ENCODE results near the gene FAM107B. TPM values are rescaled to one million over a fixed set of nuclear protein-coding genes. Genes with fewer than 3 reads are reported as not detected.
"Not testable (repeated sequence)": the region's sequence is repeated elsewhere in the genome, so short reads cannot be mapped to it uniquely, and the experiment has no call there.

FAM107B gene
- total and polyA plus RNA-seq, 4 experiments from 2014 or later = 191 to 346 (median 238) TPM

DNA sequence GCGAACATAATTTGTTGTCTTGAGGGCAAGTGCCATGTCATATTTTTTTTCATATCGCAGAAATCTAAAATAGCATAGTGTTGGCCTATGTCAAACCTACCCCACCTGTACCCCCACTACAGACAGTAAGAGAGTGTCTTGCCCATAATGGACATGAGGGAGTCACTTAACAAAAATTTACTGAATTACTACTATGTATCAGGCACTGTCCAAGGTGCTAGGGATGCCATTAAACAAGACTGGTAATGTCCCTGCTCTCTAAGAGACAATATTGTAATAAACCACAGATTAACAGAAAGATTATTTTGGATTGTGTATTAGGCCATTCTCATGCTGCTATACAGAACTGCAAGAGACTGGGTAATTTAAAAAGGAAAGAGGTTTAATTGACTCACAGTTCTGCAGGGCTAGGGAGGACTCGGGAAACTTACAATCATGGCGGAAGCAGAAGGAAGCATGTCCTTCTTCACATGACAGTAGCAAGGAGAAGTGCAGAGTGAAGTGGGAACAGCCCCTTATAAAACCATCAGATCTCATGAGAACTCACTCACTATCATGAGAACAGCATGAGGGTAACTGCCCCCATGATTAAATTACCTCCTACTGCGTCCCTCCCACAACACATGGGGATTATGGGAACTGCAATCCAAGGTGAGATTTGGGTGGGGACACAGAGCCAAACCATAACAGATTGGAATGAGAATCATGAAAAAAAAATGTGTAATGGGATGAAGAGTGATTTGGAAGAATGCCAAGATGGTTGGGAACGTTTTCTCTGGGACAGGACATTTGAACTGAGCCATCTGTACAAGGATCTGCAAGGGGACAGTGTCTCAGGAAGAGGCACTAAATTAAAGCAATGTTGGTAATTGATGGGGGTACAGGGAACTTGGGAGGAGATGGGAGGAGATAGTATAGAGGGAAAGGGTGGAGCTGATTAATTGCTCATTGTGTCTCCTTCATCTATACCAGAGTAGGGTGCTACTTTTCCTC is 108.5 kb downstream of the FAM107B start:
- Histone ChIP-seq H3K9me3 (ENCODE audit: control insufficient read depth in 1 of 2, low read length in 2 of 2) (peaks cover 0 to 4% of the 10 kb centered on the region in 2 donors), H3K27ac (ENCODE audit: low read depth, low read length) (no peak overlapping the region), H3K4me3 (ENCODE audit: low read length in 2 of 2) (no peak overlapping the region), H3K36me3 (ENCODE audit: insufficient read depth, low read length) (no peaks in the 10 kb centered on the region), H3K4me1 (ENCODE audit: insufficient read depth, low read length) (peaks cover 2% of the 10 kb centered on the region), H3K27me3 (ENCODE audit: insufficient read depth, low read length) (no peaks in the 10 kb centered on the region)
- CTCF ChIA-PET (ENCODE audit: partially characterized antibody) = no interaction called here
- peaks cover 3 to 13% (median 9%) of the 10 kb centered on the region in 8 donors for H3K9me3 Mint-ChIP-seq
- peak overlapping the region in 2 of 7 donors; percentile 6 to 79 for H3K27ac Mint-ChIP-seq
- no peak for DNase-seq
- no peaks in the 10 kb centered on the region for H3K27me3 Mint-ChIP-seq
- POLR2A ChIA-PET (ENCODE audit: partially characterized antibody) = interaction anchor here (1.2 kb wide), 1 partner anchor 14 kb away, joined by 3 read pairs; no protein-coding TSS in a partner anchor
- H3K4me1 Mint-ChIP-seq = peaks cover 3 to 30% (median 11%) of the 10 kb centered on the region in 4 donors
- H3K4me3 Mint-ChIP-seq = no peak overlapping the region
- intact Hi-C loops (cut with micrococcal nuclease) = no loop called here
- no peaks in the 10 kb centered on the region for H3K36me3 Mint-ChIP-seq

DNA sequence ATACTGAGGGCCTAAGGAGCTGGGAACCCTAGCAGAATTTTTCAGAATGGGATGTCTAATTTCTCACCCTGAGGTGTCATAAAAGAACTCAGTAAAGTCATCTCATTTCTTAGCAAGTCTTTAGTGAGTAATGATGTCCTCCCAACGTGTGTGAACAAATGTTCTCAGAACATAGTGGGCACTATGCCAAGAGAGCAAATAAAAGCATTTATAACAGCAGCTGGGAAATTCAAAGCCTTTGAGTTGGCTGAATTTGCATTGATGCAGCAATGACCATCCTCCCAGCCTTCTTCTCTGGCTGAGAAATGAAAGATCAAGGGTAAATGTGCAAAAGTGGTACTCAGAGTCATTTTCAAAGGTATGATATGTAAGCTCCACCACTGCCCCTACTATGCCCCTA is 109.4 kb downstream of the FAM107B start:
- Mint-ChIP-seq H3K4me1 (peaks cover 10 to 35% (median 20%) of the 10 kb centered on the region in 4 donors), H3K27me3 (no peaks in the 10 kb centered on the region), H3K36me3 (no peaks in the 10 kb centered on the region), H3K4me3 (no peak overlapping the region), H3K9me3 (peaks cover 3 to 13% (median 9%) of the 10 kb centered on the region in 8 donors), H3K27ac (no peak overlapping the region)
- CTCF ChIA-PET (ENCODE audit: partially characterized antibody) = no interaction called here
- intact Hi-C loops (cut with micrococcal nuclease) = no loop called here
- no peaks in the 10 kb centered on the region for H3K36me3 ChIP-seq (ENCODE audit: insufficient read depth, low read length)
- H3K27me3 ChIP-seq (ENCODE audit: insufficient read depth, low read length) = no peaks in the 10 kb centered on the region
- peaks cover 10% of the 10 kb centered on the region for H3K4me1 ChIP-seq (ENCODE audit: insufficient read depth, low read length)
- POLR2A ChIA-PET (ENCODE audit: partially characterized antibody) = no interaction called here
- peaks cover 0 to 4% of the 10 kb centered on the region in 2 donors for H3K9me3 ChIP-seq (ENCODE audit: control insufficient read depth in 1 of 2, low read length in 2 of 2)
- DNase-seq = no peak
- no peak overlapping the region for H3K4me3 ChIP-seq (ENCODE audit: low read length in 2 of 2)
- H3K27ac ChIP-seq (ENCODE audit: low read depth, low read length) = no peak overlapping the region

DNA sequence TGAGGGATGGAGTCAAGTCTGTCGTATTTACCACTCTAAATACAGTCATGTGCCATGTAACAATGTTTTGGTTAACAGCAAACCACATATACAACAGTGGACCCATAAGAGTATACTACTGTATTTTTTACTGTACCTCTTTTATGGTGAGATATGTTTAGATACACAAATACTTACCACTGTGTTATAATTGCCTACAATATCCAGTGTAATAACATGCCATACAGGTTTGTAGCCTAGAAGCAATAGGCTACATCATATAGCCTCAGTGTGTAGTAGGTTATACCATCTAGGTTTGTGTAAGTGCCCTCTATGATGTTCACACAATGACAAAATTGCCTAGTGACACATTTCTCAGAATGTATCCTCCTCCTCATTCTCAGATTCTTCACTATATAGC is 110.4 kb downstream of the FAM107B start:
- H3K4me1 Mint-ChIP-seq = peaks cover 19 to 40% (median 27%) of the 10 kb centered on the region in 4 donors
- Histone ChIP-seq H3K4me3 (ENCODE audit: low read length in 2 of 2) (no peak overlapping the region), H3K4me1 (ENCODE audit: insufficient read depth, low read length) (peaks cover 20% of the 10 kb centered on the region), H3K27ac (ENCODE audit: low read depth, low read length) (no peak overlapping the region), H3K36me3 (ENCODE audit: insufficient read depth, low read length) (no peaks in the 10 kb centered on the region), H3K27me3 (ENCODE audit: insufficient read depth, low read length) (no peaks in the 10 kb centered on the region), H3K9me3 (ENCODE audit: control insufficient read depth in 1 of 2, low read length in 2 of 2) (peaks cover 0 to 4% of the 10 kb centered on the region in 2 donors)
- no peaks in the 10 kb centered on the region for H3K36me3 Mint-ChIP-seq
- H3K4me3 Mint-ChIP-seq = no peak overlapping the region
- peaks cover 3 to 13% (median 9%) of the 10 kb centered on the region in 8 donors for H3K9me3 Mint-ChIP-seq
- POLR2A ChIA-PET (ENCODE audit: partially characterized antibody) = no interaction called here
- H3K27ac Mint-ChIP-seq = no peak overlapping the region
- CTCF ChIA-PET (ENCODE audit: partially characterized antibody) = interaction anchor here (0.7 to 1.2 kb wide), 2 partner anchors 14 to 20 kb away, joined by 3 read pairs; no protein-coding TSS in a partner anchor
- intact Hi-C loops (cut with micrococcal nuclease) = no loop called here
- no peaks in the 10 kb centered on the region for H3K27me3 Mint-ChIP-seq
- DNase-seq = no peak

DNA sequence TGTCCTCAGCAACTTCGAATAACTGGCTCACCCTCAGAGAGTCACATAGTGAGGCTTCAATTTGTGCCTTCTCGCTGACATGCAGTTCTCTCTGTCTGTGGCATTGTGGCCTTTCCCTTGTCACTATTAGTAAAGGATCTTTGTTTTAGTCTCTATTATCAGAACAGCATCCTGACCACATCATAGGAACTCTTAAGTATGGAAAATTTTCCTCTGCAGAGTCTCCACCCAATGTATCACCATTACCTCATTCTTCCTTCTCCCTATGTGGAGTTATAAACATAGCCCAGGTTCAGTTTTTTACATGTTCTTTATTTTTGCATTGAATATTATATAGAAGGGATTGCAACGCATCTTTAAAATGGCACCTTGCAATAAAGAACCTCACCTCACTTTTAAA is 112.9 kb downstream of the FAM107B start:
- peaks cover 0 to 4% of the 10 kb centered on the region in 2 donors for H3K9me3 ChIP-seq (ENCODE audit: control insufficient read depth in 1 of 2, low read length in 2 of 2)
- H3K4me3 ChIP-seq (ENCODE audit: low read length in 2 of 2) = no peak overlapping the region
- POLR2A ChIA-PET (ENCODE audit: partially characterized antibody) = no interaction called here
- no peaks in the 10 kb centered on the region for H3K27me3 ChIP-seq (ENCODE audit: insufficient read depth, low read length)
- peak overlapping the region in 5 of 7 donors; percentile 6 to 23 (median 8) for H3K27ac Mint-ChIP-seq
- H3K27me3 Mint-ChIP-seq = no peaks in the 10 kb centered on the region
- H3K36me3 ChIP-seq (ENCODE audit: insufficient read depth, low read length) = no peaks in the 10 kb centered on the region
- peaks cover 38 to 54% (median 50%) of the 10 kb centered on the region in 4 donors for H3K4me1 Mint-ChIP-seq
- H3K9me3 Mint-ChIP-seq = peaks cover 3 to 13% (median 9%) of the 10 kb centered on the region in 8 donors
- intact Hi-C loops (cut with micrococcal nuclease) = no loop called here
- CTCF ChIA-PET (ENCODE audit: partially characterized antibody) = no interaction called here
- H3K4me3 Mint-ChIP-seq = peak overlapping the region in 2 of 8 donors; percentile 49 to 64
- DNase-seq = no peak
- H3K27ac ChIP-seq (ENCODE audit: low read depth, low read length) = no peak overlapping the region
- no peaks in the 10 kb centered on the region for H3K36me3 Mint-ChIP-seq
- H3K4me1 ChIP-seq (ENCODE audit: insufficient read depth, low read length) = peaks cover 45% of the 10 kb centered on the region

DNA sequence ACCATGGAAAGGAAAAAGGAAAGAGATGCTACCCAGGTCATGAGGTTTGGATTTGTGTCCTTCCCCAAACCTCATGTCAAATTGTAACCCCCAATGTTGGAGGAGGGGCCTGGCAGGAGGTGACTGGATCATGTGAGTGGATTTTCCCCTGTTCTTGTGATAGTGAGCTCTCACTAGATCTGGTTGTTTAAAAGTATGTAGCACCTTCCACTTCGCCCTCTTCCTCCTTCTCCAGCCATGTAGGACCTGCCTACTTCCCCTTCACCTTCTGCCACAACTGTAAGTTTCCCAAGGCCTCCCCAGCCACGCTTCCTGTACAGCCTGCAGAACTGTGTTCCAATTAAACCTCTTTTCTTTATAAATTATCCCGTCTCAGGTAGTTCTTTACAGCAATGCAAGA is 113.9 kb downstream of the FAM107B start:
- H3K36me3 Mint-ChIP-seq = no peaks in the 10 kb centered on the region
- DNase-seq = no peak
- Histone ChIP-seq H3K36me3 (ENCODE audit: insufficient read depth, low read length) (no peaks in the 10 kb centered on the region), H3K27me3 (ENCODE audit: insufficient read depth, low read length) (no peaks in the 10 kb centered on the region), H3K4me3 (ENCODE audit: low read length in 2 of 2) (no peak overlapping the region), H3K9me3 (ENCODE audit: control insufficient read depth in 1 of 2, low read length in 2 of 2) (peaks cover 0 to under 1% of the 10 kb centered on the region in 2 donors), H3K4me1 (ENCODE audit: insufficient read depth, low read length) (peaks cover 53% of the 10 kb centered on the region), H3K27ac (ENCODE audit: low read depth, low read length) (no peak overlapping the region)
- peak overlapping the region in 4 of 7 donors; percentile 82 to 97 (median 93) for H3K27ac Mint-ChIP-seq
- intact Hi-C loops (cut with micrococcal nuclease) = no loop called here
- H3K9me3 Mint-ChIP-seq = peaks cover 0 to 4% (median 2%) of the 10 kb centered on the region in 8 donors
- H3K4me1 Mint-ChIP-seq = peaks cover 44 to 61% (median 55%) of the 10 kb centered on the region in 4 donors
- H3K4me3 Mint-ChIP-seq = peak overlapping the region in 4 of 8 donors; percentile 40 to 88 (median 59)
- no peaks in the 10 kb centered on the region for H3K27me3 Mint-ChIP-seq
- POLR2A ChIA-PET (ENCODE audit: partially characterized antibody) = no interaction called here
- CTCF ChIA-PET (ENCODE audit: partially characterized antibody) = no interaction called here

DNA sequence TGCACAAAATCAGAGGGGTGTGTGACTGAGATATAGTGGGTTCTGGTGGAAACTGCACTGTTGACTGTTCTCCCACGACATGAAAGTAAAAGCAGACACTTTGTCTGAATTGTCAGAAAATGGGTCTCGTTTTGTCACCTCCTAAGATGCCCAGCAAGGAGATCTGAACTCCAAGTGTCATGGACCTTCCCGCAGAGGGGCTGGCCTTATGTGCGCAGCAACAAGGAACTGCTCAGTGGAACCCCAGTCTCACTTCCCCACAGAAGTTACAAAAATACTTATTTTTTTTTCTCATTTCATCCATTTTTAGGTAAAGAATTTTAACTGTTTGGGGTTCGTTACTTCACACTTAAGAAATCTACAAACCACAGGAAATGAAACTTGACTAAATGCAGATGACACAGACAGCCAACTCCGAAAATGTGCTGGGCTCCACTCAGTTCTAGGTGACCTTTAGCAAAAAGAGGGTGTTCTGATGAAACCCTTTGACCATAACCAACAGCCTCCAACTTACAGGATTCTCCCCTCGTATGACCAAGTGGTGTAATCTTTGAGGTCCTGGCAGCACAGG is 115.0 kb downstream of the FAM107B start:
- POLR2A ChIA-PET (ENCODE audit: partially characterized antibody) = interaction anchor here (1.0 to 1.4 kb wide), 3 partner anchors 11 to 178 kb away, joined by 3 to 15 read pairs (median 4); partner anchors contain the start of gene CDNF
- Histone ChIP-seq H3K4me1 (ENCODE audit: insufficient read depth, low read length) (peaks cover 65% of the 10 kb centered on the region), H3K4me3 (ENCODE audit: low read length in 2 of 2) (peak overlapping the region in 1 of 2 donors; percentile 12), H3K9me3 (ENCODE audit: control insufficient read depth in 1 of 2, low read length in 2 of 2) (no peaks in the 10 kb centered on the region), H3K27ac (ENCODE audit: low read depth, low read length) (peak overlapping the region; percentile 48), H3K36me3 (ENCODE audit: insufficient read depth, low read length) (no peaks in the 10 kb centered on the region), H3K27me3 (ENCODE audit: insufficient read depth, low read length) (no peaks in the 10 kb centered on the region)
- Mint-ChIP-seq H3K4me3 (peak overlapping the region; percentile 68 to 88 (median 74)), H3K36me3 (no peaks in the 10 kb centered on the region), H3K27me3 (no peaks in the 10 kb centered on the region), H3K4me1 (peaks cover 48 to 72% (median 60%) of the 10 kb centered on the region in 4 donors), H3K27ac (peak overlapping the region; percentile 78 to 97 (median 92)), H3K9me3 (peaks cover 0 to 3% (median 0%) of the 10 kb centered on the region in 8 donors)
- DNase-seq = peak; percentile 17 to 79 (median 22)
- intact Hi-C loops (cut with micrococcal nuclease) = loop anchor here (1.0 kb wide), 1 partner anchor 11 kb away; no protein-coding TSS in a partner anchor
- CTCF ChIA-PET (ENCODE audit: partially characterized antibody) = no interaction called here

DNA sequence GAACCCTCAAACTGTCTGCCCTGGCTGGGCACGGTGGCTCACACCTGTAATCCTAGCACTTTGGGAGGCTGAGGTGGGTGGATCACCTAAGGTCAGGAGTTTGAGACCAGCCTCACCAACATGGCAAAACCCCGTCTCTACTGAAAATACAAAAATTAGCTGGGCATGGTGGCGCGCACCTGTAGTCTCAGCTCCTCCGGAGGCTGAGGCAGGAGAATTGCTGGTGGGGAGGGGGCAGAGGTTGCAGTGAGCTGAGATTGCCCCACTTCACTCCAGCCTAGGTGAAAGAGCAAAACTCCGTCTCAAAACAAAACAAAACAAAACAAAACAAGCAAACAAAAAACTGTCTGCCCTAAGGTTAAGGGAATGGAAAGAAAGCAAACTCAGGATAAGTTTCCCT is 115.6 kb downstream of the FAM107B start:
- H3K36me3 Mint-ChIP-seq; H3K27me3 ChIP-seq (ENCODE audit: insufficient read depth, low read length); H3K27me3 Mint-ChIP-seq; H3K4me3 ChIP-seq (ENCODE audit: low read length in 2 of 2); DNase-seq; H3K36me3 ChIP-seq (ENCODE audit: insufficient read depth, low read length); H3K9me3 Mint-ChIP-seq; H3K9me3 ChIP-seq (ENCODE audit: control insufficient read depth in 1 of 2, low read length in 2 of 2); CTCF ChIA-PET (ENCODE audit: partially characterized antibody): not testable (repeated sequence)
- POLR2A ChIA-PET (ENCODE audit: partially characterized antibody) = interaction anchor here (1.0 to 1.8 kb wide), 4 partner anchors 9 to 178 kb away, joined by 3 to 15 read pairs (median 4); partner anchors contain the start of gene CDNF
- H3K4me1 Mint-ChIP-seq = peaks cover 52 to 78% (median 65%) of the 10 kb centered on the region in 4 donors
- Histone ChIP-seq H3K27ac (ENCODE audit: low read depth, low read length) (peak overlapping the region; percentile 48), H3K4me1 (ENCODE audit: insufficient read depth, low read length) (peaks cover 70% of the 10 kb centered on the region)
- intact Hi-C loops (cut with micrococcal nuclease) = loop anchor here (1.0 kb wide), 1 partner anchor 11 kb away; no protein-coding TSS in a partner anchor
- H3K4me3 Mint-ChIP-seq = peak overlapping the region; percentile 68 to 88 (median 74)
- peak overlapping the region; percentile 78 to 97 (median 92) for H3K27ac Mint-ChIP-seq
